Neural crest cell (in vitro differentiated cells): ENCODE data around the gene MRPL53. TPM values are rescaled to one million over a fixed set of nuclear protein-coding genes. Genes with fewer than 3 reads are reported as not detected.
A peak's percentile ranks its signal among the peaks of the same experiment; 100 is the strongest.

ENCODE experiments used
- DNase-seq: peaks from one replicate; pipeline ENCODE4 v3.0.0; 2021; ENCODE audit warnings: low read depth, mixed read lengths, low spot score
- H3K27ac Mint-ChIP-seq: one replicate; pipeline ENCODE4 v1.8.0; 2021; ENCODE audit warnings: mild to moderate bottlenecking, mixed read lengths; ENCODE audit not compliant: unreplicated experiment
- H3K27me3 Mint-ChIP-seq: 2 replicates; pipeline ENCODE4 v1.8.0; 2021; ENCODE audit warnings: low read depth, mild to moderate bottlenecking, mixed read lengths
- H3K36me3 Mint-ChIP-seq: 2 replicates; pipeline ENCODE4 v1.8.0; 2021; ENCODE audit warnings: low read depth, mild to moderate bottlenecking, mixed read lengths
- H3K4me1 Mint-ChIP-seq: 2 replicates; pipeline ENCODE4 v1.8.0; 2021; ENCODE audit warnings: mixed read lengths
- H3K4me3 Mint-ChIP-seq: one replicate; pipeline ENCODE4 v1.8.0; 2021; ENCODE audit warnings: mild to moderate bottlenecking, mixed read lengths
- H3K9me3 Mint-ChIP-seq: 2 replicates; pipeline ENCODE4 v1.8.0; 2021; ENCODE audit warnings: mixed read lengths
- CTCF ChIP-seq: fragments of 200-600 bp; sonication (generic); conservative IDR thresholded peaks from 2 replicates; pipeline ENCODE4 v1.5.0; 2021; ENCODE audit warnings: antibody characterized with exemption, mild to moderate bottlenecking
- total RNA-seq: library from RNA; stranded (reverse); gene quantifications from 2 replicates; pipeline ENCODE4 v1.2.1, GENCODE V29; 2021

MRPL53 gene
- total RNA-seq, 1 donor from 2014 or later = 72.4 TPM

- peak overlapping the region; percentile 74 for H3K4me3 Mint-ChIP-seq
- H3K27ac Mint-ChIP-seq = no peak overlapping the region
- H3K9me3 Mint-ChIP-seq = no peaks in the 10 kb centered on the region
- no peak for DNase-seq
- H3K4me1 Mint-ChIP-seq = peaks cover 24% of the 10 kb centered on the region
- peaks cover 14% of the 10 kb centered on the region for H3K36me3 Mint-ChIP-seq
- no peak for TF ChIP-seq CTCF
- peaks cover 99% of the 10 kb centered on the region for H3K27me3 Mint-ChIP-seq
These were observed 27.6 kb upstream of the MRPL53 start for GRCh38 chr2:74499940-74500577.

DNA sequence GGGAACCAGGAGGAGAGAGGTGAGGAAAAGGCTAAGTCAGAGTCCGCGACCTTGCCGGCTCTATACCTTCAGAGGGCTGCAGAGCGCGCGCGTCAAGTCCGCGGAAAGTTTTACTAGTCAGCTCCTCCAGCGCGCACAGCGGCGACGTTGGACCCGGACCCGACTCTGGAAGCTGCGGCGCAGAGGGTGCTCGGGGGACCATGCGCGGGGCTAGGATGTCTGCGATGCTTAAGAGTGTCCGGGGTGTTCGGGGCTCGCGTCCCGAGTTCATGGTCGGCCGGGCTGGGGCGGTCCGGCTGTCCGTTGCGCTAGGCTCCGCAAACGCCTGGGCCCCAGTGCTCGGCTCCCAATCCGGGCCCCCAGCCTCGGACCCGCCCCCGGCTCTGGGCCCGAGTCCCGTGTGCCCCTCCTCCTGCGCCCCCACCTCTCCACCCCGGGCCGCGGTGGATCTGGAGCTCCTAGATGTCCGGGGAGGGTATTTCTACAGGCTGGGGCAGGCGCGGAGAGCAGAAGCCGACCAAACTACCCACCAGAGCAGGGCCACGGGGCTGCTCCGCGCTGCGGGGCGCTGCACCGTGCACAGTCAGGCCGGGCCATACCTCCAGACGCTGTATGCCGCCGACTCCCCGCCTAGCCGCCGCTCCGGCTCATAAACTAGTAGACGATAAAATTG is 26.9 kb upstream of the MRPL53 start, which contains the start of gene LBX2:
TSS of gene LBX2 (minus strand) at position 337 of the 673 bp plus-strand sequence. CDS start at position 271, 66 bp downstream.
- no peak for TF ChIP-seq CTCF
- Mint-ChIP-seq H3K4me3 (peak within 1 kb of the TSS; percentile 86), H3K4me1 (peaks cover 19% of the 10 kb centered on the region), H3K27ac (no peak within 1 kb of the TSS), H3K36me3 (peaks cover 10% of the 10 kb centered on the region), H3K9me3 (no peaks in the 10 kb centered on the region), H3K27me3 (peaks cover 94% of the 10 kb centered on the region)
- DNase-seq = no peak

DNA sequence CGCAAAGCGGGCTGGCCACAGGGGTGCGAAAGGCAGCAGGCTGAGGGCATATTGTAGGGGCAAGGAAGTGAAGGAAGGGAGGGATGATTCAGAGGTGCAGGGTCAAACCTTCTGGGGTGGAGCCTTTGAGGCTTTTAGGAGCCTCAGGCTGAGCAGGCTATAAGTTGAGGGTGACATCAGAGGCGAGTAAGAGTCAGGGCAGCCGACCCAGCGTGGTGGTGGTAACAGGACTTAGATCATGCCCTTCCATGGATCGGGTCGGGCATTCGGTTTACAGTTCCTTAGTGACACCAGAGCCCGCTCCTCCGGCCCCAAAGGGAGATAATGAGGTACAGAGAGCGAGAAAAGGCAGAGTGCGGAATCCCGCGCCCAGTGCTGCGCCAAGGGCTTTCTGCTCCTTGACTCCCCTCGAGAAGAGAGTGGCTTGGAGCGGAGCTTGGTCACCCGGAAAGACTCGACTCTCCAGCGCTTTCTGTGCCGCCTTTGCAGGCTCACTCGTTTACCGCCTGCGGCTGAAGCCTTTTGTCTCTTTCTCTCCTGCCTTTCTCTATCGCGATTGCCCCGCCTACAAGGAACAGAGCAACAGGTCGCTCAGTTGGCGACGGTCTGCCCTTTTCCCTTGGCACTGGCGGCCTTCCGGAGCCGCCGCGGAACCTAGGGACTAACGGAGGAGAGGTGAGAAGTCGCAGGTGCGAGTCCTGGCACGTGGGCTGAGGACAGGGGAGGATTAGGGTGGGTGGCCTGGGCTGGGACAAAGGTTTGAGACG is 26.2 kb upstream of the MRPL53 start:
- DNase-seq = peak; percentile 28
- H3K4me1 Mint-ChIP-seq = peaks cover 19% of the 10 kb centered on the region
- peaks cover 91% of the 10 kb centered on the region for H3K27me3 Mint-ChIP-seq
- TF ChIP-seq CTCF = no peak
- no peaks in the 10 kb centered on the region for H3K9me3 Mint-ChIP-seq
- no peak overlapping the region for H3K27ac Mint-ChIP-seq
- H3K4me3 Mint-ChIP-seq = peak overlapping the region; percentile 86
- H3K36me3 Mint-ChIP-seq = peaks cover 13% of the 10 kb centered on the region

DNA sequence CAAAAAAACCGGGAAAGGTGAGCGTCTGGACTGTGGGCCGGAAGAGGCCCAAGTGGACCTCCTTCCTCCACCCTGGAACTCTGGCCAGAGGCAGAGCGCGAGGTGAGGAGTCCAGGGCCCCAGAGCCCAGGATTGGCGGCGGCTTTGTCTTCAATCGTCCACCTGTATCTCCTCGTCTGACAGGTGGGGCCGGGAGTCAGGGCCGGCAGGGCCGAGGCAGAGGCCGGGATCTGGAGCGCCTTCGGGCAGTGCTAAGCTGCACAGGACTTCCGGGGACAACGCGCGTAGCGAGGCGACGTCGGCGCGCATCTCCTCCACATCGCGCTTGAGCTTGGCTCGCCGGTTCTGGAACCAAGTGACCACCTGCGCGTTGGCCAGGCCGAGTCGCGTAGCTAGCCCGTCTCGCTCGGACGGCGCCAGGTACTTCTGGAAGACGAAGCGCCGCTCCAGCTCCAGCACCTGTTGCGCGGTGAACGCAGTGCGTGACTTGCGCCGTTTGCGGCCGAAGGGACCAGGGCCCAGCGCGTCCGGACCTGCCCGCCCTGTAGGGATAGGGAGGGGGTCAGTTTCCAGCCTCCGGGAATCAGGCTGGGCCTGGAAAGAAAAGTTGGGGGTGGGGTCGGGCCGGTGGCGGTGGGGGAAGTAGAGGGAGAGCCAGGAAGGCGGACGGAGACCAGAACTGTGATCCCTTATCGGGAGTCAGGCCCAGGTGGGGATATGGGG is 25.5 kb upstream of the MRPL53 start:
- DNase-seq = no peak
- Mint-ChIP-seq H3K4me1 (peaks cover 19% of the 10 kb centered on the region), H3K4me3 (peak overlapping the region; percentile 86), H3K27ac (no peak overlapping the region), H3K9me3 (no peaks in the 10 kb centered on the region), H3K27me3 (peaks cover 84% of the 10 kb centered on the region), H3K36me3 (peaks cover 15% of the 10 kb centered on the region)
- TF ChIP-seq CTCF = no peak
